Ramos (cell line): Measurements from ENCODE around the gene HSPA4.
"Not testable (repeated sequence)": the region's sequence is repeated elsewhere in the genome, so short reads cannot be mapped to it uniquely, and the experiment has no call there.

Experiments used
- in situ Hi-C: fragments of 300-500 bp; cut with MboI; formaldehyde crosslinking; loops from one replicate; pipeline ENCODE4 v1.14.3; 2022; ENCODE audit warnings: low sequenced_read_pairs; ENCODE audit not compliant: unreplicated experiment

HSPA4 gene

GRCh38 chr5:133049726-133050048, 2.1 kb upstream of the HSPA4 start:
- in situ Hi-C loops: no loop called here

DNA sequence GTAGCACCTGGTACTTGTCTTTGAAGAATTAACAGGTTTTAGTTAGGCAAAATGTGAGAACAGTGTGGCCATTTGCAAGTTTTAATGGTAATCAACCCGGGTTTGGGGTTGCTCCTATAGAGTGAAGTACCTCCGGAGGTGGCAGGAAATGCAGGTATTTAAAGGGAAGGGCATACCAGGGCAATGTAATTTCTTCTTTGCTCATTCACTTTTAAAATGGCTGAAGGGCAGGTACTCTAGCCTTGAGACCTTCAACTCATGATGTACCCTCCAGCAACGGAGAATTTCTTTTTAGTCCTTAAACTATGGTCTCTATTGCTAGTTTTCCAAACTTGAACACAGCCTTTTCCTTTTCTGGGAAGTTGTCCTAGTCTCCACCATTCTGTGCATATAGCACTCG, 1.3 kb upstream of the HSPA4 start:
- in situ Hi-C loops: no loop called here

DNA sequence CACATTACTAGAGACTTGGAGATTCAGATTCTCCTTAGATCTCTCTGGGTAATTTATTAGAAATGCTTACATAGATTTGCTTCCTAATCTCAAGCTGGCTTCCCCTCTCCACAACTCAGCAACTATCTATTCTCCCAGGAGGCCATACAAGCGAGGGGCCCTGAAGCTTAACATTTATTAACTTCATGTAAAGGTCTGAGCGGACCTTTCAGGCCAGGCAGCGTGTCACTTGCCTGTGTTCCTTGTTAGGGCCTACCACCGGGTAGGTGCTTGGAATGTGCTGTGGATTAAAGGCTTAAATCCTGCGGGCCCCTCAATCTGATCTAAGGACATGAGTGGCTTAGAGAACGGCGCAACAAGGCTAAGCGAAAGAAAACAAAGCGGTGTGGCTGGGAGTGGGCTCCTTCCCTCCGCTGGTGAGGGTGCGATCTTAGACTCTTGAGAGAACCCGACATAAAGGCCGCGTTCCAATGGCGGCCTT, 712 bp upstream of the HSPA4 start:
- in situ Hi-C loops: no loop called here

DNA sequence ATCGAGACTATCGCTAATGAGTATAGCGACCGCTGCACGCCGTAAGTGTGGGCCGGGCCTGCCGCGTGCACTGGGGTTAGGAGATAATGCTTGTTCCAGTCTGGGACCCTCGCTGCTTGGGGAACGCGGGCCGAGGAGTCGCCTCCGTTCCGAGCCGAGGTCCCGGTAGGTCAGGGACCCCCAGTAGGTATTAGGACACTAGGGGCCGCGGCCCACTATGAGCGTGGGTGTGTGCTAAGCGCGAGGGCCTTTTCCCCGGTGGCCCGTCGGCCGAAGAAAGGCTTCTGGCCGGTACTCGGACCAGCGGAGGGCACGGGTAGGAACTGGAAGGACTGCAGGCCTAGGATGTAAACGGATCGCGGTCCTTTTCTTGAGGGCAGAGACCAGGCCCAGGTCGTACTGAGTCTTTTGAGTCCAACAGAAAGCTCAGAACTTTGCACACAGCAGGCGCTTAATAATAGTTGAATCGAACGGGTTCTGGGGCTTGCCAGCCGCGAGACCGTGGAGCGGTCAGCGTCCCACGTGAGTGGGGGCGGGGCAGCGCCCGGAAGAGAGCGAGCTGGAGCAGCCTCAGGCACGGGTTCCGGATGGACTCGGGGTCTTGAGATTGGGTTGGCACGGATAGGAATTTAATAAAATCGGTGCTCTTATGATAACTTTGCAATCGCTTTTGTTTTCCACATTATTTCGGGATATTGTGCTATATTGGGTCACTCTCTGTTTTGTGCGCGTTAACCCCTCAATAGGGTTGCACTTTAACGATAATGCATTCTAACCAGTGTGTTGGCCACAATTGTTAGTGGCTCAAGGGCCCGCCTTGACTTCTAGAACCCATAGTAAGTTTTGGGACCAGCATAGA, 733 bp downstream of the HSPA4 start:
- in situ Hi-C loops: no loop called here

DNA sequence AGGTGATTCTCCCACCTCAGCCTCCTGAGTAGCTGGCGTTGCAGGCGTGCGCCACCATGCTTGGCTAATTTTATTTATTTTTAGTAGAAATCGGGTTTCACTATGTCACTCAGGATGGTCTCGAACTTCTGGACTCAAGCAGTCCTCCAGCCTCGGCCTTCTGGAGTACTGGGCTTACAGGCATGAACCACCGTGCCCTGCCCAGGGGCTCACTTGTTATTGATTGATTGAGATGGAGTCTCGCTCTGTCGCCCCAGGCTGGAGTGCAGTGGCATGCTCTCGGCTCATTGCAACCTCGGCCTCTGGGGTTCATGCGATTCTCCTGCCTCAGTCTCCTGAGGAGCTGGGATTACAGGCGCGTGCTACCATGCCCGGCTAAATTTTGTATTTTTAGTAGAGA, 1.6 kb downstream of the HSPA4 start:
- in situ Hi-C loops: no loop called here

DNA sequence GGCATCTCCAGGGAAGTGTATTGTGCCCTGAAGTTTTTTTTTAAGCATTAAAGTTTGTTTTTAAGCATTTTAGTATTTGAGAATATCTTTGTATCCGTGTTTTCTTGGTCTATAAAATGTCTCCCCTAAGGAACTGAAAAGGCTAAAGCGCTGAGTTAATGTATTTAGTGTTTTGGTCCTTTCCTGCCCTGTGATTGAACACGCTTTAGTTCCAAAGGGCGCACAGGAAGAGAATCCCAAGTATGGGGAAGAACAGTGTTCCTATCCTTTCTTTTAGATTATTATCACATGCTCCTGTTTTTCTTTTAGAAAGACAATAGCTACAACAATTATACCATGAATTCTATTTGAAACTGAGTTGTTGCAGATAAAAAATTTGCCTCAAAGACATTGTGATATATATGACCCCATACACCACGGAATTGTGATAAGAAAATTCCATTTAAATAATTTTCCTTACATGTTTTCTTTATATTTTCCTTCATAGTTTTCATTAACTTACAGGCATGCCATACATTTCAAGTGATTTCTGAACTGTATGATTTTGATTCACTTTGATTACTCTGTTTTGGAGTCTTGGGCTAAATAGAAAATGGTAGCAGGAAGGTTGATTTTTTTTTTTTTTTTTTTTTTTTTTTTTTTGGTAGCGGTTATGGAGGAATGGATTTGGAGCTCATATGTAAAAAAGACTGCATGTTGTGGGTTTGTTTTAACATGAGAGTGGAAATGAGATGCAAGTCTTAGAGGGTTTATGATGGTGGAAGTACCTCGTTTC, 3.1 kb downstream of the HSPA4 start:
- in situ Hi-C loops: no loop called here

GRCh38 chr5:133056891-133057290, 5.1 kb downstream of the HSPA4 start:
- in situ Hi-C loops: no loop called here

DNA sequence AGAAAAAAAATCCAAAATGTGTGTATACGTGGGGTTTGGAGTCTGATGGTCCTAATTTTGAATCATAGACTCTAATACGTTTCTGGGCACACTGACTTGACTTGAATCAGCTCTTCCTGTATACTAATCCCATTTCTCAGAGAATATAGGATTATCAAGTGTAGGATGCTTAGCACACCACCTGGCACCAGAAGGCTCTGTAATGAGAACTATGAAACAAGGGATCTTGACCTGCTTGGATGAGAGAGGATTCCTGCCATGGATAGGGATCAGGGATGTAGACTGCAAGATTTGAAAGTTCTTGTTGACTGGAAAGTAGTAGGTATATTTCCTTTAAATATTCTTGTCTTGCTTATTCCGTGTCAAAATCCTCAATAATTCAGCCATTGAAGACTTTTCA, 7.8 kb downstream of the HSPA4 start:
- in situ Hi-C loops: no loop called here

DNA sequence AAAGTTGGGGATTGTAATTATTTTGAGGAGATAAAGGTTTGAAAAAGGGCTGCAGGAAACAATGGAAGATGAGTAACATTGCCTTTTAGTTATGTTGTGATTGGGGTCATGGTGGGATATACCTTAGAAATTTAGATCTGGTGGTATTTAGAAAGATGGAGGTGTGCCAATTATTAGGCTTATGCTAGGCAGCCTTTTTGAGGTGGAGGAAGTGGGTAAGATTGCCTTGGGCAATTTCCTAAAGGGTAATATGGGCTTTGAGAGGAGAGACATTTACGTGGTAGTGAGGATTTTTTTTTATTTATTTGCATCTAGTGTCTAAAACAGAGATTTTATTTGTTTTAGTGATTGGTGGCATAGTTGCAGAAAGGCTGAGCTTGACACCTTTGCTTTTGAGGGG, 10.5 kb downstream of the HSPA4 start:
- in situ Hi-C loops: no loop called here

GRCh38 chr5:133063965-133064364, 12.2 kb downstream of the HSPA4 start:
- in situ Hi-C loops: no loop called here

GRCh38 chr5:133065471-133065870, 13.7 kb downstream of the HSPA4 start:
- in situ Hi-C loops: no loop called here

DNA sequence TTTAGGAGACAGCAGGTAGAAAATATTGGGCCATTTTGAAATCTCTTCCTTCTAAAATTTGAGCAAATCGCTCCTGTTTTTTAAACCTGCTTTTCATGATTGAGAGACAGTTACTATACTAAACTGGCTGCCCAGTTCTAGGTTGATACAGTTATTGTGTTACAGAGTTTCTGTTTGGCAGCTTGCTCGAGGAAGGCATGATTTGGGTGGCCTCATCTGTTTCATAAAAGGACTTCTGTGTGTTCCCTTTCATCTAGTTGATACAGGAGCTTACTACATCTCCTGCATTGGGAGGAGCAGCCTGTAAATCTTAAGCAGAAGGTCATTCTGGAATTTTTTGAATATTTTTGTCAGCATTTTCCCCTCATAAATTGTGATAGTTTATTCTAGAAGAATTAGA, 14.2 kb downstream of the HSPA4 start:
- in situ Hi-C loops: no loop called here

- in situ Hi-C loops: no loop called here
Observed at GRCh38 chr5:133072021-133072420, 20.2 kb downstream of the HSPA4 start.

DNA sequence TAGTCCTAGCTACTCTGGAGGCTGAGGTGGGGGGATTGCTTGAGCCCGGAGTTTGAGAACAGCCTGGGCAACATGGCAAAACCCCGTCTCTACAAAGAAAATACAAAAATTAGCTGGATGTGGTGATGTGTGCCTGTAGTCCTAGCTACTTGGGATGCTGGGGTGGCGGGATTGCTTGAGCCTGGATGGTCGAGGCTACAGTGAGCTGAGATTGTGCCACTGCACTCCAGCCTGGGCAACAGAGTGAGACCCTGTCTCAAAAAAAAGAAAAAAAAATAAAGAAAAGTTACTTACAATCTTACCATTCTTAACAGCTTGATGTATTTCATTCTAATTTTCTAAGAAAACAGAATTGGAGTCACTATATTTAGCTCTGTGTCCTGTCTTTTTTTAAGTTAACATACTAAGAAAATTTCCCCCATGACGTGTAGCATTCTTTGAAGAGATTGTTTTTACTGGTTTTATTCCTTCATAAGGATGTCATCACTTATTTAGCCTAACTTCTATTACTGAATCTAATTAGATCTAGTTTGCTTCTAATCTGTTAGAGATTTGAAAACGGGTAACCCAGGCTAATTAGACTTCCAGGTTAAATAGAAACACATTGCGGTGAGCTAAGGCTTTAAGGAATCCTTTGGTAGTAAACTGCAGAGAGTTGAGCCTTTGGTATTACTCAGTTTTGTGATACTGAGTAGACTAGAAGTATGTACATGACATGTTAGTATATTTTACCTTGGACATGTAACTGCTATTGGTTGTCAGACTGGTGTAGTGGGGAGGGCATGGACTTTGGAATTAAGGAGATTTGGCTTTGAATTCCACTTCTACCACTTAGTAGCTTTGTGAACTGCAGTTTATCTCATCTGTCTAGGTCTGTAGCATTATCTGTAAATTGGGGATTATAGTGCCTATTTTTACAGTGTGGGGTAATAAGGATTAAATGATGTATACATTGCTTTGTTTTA, 24.0 kb downstream of the HSPA4 start:
- in situ Hi-C loops: no loop called here

DNA sequence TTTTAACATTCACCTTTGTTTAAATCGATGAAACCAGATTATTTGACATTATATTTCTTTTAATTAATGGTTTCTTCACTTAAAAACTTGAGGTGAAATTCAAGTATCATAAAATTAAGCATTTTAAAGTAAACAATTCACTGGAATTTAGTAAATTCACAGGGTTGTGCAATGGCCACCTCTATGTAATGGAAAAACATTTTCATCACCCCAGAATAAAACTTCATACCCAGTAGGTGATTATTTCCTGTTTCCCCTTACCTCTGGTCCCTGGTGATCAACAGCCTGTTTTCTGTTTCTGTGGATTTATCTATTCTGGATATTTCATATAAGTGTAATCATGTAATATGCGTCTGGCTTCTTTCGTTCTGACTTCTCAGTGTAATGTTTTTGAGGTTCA, 27.2 kb downstream of the HSPA4 start:
- in situ Hi-C loops: no loop called here

- in situ Hi-C loops: no loop called here
Observed at GRCh38 chr5:133081036-133081435, 29.2 kb downstream of the HSPA4 start.

GRCh38 chr5:133081703-133082102, 29.9 kb downstream of the HSPA4 start:
- in situ Hi-C loops: no loop called here

DNA sequence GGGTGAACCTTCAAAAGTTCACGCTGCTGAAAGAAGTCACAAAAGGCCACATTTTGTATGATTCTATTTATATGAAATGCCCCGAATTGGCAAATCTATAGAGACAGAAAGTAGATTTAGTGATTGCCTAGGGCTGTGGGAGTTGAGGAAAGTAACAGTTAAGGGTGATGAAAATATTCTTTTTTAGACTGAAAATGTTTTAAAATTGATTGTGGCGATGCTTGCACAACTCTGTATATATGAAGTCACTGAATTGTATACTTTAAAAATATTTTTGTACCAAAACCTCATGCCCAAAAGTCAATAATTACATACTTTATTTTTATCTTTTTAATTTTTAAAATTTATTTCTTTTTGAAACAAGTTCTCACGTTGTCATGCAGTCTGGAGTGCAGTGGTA, 30.3 kb downstream of the HSPA4 start:
- in situ Hi-C loops: no loop called here

GRCh38 chr5:133083901-133084300, 32.1 kb downstream of the HSPA4 start:
- in situ Hi-C loops: no loop called here

GRCh38 chr5:133085171-133085570, 33.4 kb downstream of the HSPA4 start:
- in situ Hi-C loops: not testable (repeated sequence)
